K562 (cell line): ENCODE measurements around the gene SLC38A2. TPM values are rescaled to one million over a fixed set of nuclear protein-coding genes. Genes with fewer than 3 reads are reported as not detected.

Experiments used
- CHD4 ChIP-seq: fragments of 200-600 bp; sonication (generic); IDR thresholded peaks from 3 replicates; pipeline ENCODE4 v1.6.1; 2012; ENCODE audit warnings: low read depth, mild to moderate bottlenecking, mixed read lengths, low read length, inconsistent platforms; ENCODE audit not compliant: insufficient read depth, insufficient replicate concordance, poor library complexity, severe bottlenecking
- E2F5 ChIP-seq: sonication (generic); formaldehyde crosslinking; IDR thresholded peaks from 2 replicates; pipeline ENCODE4 v1.8.0; 2022; ENCODE audit warnings: mild to moderate bottlenecking, missing genetic modification reagents
- LARP7 ChIP-seq: fragments of 450-650 bp; IDR thresholded peaks from 2 replicates; pipeline ENCODE4 v1.6.1; 2016
- PHB ChIP-seq: fragments of 250-450 bp; sonication (Bioruptor Pico); IDR thresholded peaks from 2 replicates; pipeline ENCODE4 v1.5.0; 2021
- PTBP1 ChIP-seq: fragments of 200-400 bp; formaldehyde crosslinking; IDR thresholded peaks from 2 replicates; pipeline ENCODE4 v1.6.1; 2017; ENCODE audit warnings: low read depth, low read length
- RBBP5 ChIP-seq: fragments of 200-600 bp; sonication (generic); IDR thresholded peaks from 2 replicates; pipeline ENCODE4 v1.6.1; 2012; ENCODE audit warnings: borderline replicate concordance, mild to moderate bottlenecking, low read length, control low read depth, inconsistent platforms; ENCODE audit not compliant: insufficient read depth, poor library complexity, severe bottlenecking
- TAF9B ChIP-seq: fragments of 450-650 bp; IDR thresholded peaks from 2 replicates; pipeline ENCODE4 v1.6.1; 2018; ENCODE audit warnings: mild to moderate bottlenecking; ENCODE audit not compliant: partially characterized antibody
- ZNF124 ChIP-seq: sonication (generic); formaldehyde crosslinking; IDR thresholded peaks from 2 replicates; pipeline ENCODE4 v1.8.1; 2022; ENCODE audit warnings: missing genetic modification reagents
- ZNF134 ChIP-seq: fragments of 250-450 bp; sonication (Bioruptor Pico); conservative IDR thresholded peaks from 2 replicates; pipeline ENCODE4 v1.4.0; 2020
- ZNF165 ChIP-seq: fragments of 250-450 bp; sonication (Bioruptor Pico); IDR thresholded peaks from 2 replicates; pipeline ENCODE4 v1.4.0; 2020; ENCODE audit warnings: borderline replicate concordance
- ZNF584 ChIP-seq: fragments of 200-800 bp; sonication (Bioruptor generic); IDR thresholded peaks from 2 replicates; pipeline ENCODE4 v1.6.1; 2016; ENCODE audit warnings: low read depth, mild to moderate bottlenecking, missing genetic modification characterization, missing compliant biosample characterization
- polyA plus RNA-seq, 8 experiments: library from polyadenylated mRNA; depleted of rRNA in 4 of 8; stranded (reverse) in 5 of 8; unstranded in 3 of 8; fragments of >200 nt; fragmentation: Nextera tagmentation in 2 of 8; fragmentation: Illumina TruSeq in 1 of 8; extraction: Ambion mirVana in 2 of 8; extraction: Trizol in 1 of 8; gene quantifications; 2 replicates each; pipeline versions ENCODE4 v1.2.1 to v1.2.3, GENCODE V29; 2011 to 2014; ENCODE audit warnings: inconsistent platforms in 1 of 8, missing spikeins in 1 of 8
- total RNA-seq, 7 experiments: library from RNA; depleted of rRNA in 6 of 7; stranded (reverse); fragments of >200 nt in 6 of 7; fragmentation: Illumina TruSeq in 2 of 7; extraction: Trizol in 2 of 7; gene quantifications; 2 replicates each; pipeline versions ENCODE4 v1.2.1 to v1.2.3, GENCODE V29; 2011 to 2021; ENCODE audit warnings: low replicate concordance in 1 of 7
- TF ChIP-seq, protein P1 (sequence below): fragments of 250-450 bp; sonication (Bioruptor Pico); IDR thresholded peaks from 2 replicates; pipeline ENCODE4 v1.4.0; 2020; ENCODE audit warnings: mild to moderate bottlenecking, moderate library complexity
- TF ChIP-seq, protein P2 (sequence below): fragments of 150-350 bp; IDR thresholded peaks from 2 replicates; pipeline ENCODE4 v1.6.1; 2014; ENCODE audit warnings: low read depth, mild to moderate bottlenecking, low read length, borderline replicate concordance

Gene SLC38A2
- total and polyA plus RNA-seq, 9 of the 15 experiments (the other 6 are each of a cell fraction or from before 2014, with no cell fraction given) = 98.7 to 292 (median 143) TPM

- TF ChIP-seq, protein P1, sequence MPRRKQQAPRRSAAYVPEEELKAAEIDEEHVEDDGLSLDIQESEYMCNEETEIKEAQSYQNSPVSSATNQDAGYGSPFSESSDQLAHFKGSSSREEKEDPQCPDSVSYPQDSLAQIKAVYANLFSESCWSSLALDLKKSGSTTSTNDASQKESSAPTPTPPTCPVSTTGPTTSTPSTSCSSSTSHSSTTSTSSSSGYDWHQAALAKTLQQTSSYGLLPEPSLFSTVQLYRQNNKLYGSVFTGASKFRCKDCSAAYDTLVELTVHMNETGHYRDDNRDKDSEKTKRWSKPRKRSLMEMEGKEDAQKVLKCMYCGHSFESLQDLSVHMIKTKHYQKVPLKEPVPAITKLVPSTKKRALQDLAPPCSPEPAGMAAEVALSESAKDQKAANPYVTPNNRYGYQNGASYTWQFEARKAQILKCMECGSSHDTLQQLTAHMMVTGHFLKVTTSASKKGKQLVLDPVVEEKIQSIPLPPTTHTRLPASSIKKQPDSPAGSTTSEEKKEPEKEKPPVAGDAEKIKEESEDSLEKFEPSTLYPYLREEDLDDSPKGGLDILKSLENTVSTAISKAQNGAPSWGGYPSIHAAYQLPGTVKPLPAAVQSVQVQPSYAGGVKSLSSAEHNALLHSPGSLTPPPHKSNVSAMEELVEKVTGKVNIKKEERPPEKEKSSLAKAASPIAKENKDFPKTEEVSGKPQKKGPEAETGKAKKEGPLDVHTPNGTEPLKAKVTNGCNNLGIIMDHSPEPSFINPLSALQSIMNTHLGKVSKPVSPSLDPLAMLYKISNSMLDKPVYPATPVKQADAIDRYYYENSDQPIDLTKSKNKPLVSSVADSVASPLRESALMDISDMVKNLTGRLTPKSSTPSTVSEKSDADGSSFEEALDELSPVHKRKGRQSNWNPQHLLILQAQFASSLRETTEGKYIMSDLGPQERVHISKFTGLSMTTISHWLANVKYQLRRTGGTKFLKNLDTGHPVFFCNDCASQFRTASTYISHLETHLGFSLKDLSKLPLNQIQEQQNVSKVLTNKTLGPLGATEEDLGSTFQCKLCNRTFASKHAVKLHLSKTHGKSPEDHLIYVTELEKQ (CRISPR knock-in tag) = no peak
- TF ChIP-seq CHD4 (no peak), PTBP1 (no peak), ZNF134 (CRISPR knock-in tag) (peak; percentile 12; the same call in 1 of the 2 replicates), LARP7 (no peak), E2F5 (CRISPR knock-in tag) (no peak), ZNF165 (CRISPR knock-in tag) (no peak), RBBP5 (peak; percentile 57), ZNF124 (CRISPR knock-in tag) (no peak), PHB (CRISPR knock-in tag) (no peak), TAF9B (no peak), ZNF584 (no peak)
- TF ChIP-seq, protein P2, sequence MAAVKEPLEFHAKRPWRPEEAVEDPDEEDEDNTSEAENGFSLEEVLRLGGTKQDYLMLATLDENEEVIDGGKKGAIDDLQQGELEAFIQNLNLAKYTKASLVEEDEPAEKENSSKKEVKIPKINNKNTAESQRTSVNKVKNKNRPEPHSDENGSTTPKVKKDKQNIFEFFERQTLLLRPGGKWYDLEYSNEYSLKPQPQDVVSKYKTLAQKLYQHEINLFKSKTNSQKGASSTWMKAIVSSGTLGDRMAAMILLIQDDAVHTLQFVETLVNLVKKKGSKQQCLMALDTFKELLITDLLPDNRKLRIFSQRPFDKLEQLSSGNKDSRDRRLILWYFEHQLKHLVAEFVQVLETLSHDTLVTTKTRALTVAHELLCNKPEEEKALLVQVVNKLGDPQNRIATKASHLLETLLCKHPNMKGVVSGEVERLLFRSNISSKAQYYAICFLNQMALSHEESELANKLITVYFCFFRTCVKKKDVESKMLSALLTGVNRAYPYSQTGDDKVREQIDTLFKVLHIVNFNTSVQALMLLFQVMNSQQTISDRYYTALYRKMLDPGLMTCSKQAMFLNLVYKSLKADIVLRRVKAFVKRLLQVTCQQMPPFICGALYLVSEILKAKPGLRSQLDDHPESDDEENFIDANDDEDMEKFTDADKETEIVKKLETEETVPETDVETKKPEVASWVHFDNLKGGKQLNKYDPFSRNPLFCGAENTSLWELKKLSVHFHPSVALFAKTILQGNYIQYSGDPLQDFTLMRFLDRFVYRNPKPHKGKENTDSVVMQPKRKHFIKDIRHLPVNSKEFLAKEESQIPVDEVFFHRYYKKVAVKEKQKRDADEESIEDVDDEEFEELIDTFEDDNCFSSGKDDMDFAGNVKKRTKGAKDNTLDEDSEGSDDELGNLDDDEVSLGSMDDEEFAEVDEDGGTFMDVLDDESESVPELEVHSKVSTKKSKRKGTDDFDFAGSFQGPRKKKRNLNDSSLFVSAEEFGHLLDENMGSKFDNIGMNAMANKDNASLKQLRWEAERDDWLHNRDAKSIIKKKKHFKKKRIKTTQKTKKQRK = no peak
These were observed 10.5 kb upstream of the SLC38A2 start (continued) for GRCh38 chr12:46382964-46383653.
